H1 (cell line): ENCODE results near the gene CTIF. TPM values are rescaled to one million over a fixed set of nuclear protein-coding genes. Genes with fewer than 3 reads are reported as not detected.

Experiments used
- CHD2 ChIP-seq: IDR thresholded peaks from 2 replicates; pipeline ENCODE4 v1.6.1; 2012; ENCODE audit warnings: low read length, improper control_type of control experiment
- GABPA ChIP-seq: IDR thresholded peaks from 2 replicates; pipeline ENCODE4 v1.6.1; 2011; ENCODE audit warnings: mild to moderate bottlenecking, low read length, moderate library complexity, borderline replicate concordance; ENCODE audit not compliant: insufficient read depth
- MAFK ChIP-seq: IDR thresholded peaks from 2 replicates; pipeline ENCODE4 v1.6.1; 2012; ENCODE audit warnings: low read depth, mild to moderate bottlenecking, improper control_type of control experiment, low read length
- RAD21 ChIP-seq, 2 experiments: IDR thresholded peaks in 1 of 2; conservative IDR thresholded peaks in 1 of 2; 2 replicates each; pipeline ENCODE4 v1.6.1; 2011; ENCODE audit warnings: low read depth in 2 of 2, low read length in 2 of 2, improper control_type of control experiment in 1 of 2, inconsistent platforms in 1 of 2, mild to moderate bottlenecking in 1 of 2, moderate library complexity in 1 of 2
- RBBP5 ChIP-seq: IDR thresholded peaks from 2 replicates; pipeline ENCODE4 v1.7.1; 2012; ENCODE audit warnings: low read depth, mild to moderate bottlenecking, inconsistent platforms, low read length, moderate library complexity, borderline replicate concordance
- SRF ChIP-seq: IDR thresholded peaks from 2 replicates; pipeline ENCODE4 v1.6.1; 2011; ENCODE audit warnings: mild to moderate bottlenecking, low read depth, low read length, moderate library complexity
- TAF7 ChIP-seq: optimal IDR thresholded peaks from 2 replicates; pipeline ENCODE3; 2011; ENCODE audit warnings: low read depth, mild to moderate bottlenecking, inconsistent platforms, low read length, moderate library complexity, borderline replicate concordance
- polyA plus RNA-seq, 7 experiments: library from polyadenylated mRNA; depleted of rRNA in 3 of 7; stranded (reverse) in 5 of 7; unstranded in 2 of 7; fragments of >200 nt in 5 of 7; fragments of 200-250 nt in 2 of 7; gene quantifications; 1 replicate in 5 of 7; 2 replicates in 1 of 7; 4 replicates in 1 of 7; pipeline versions ENCODE4 v1.2.1 to v1.2.3, GENCODE V29; 2011 to 2013; ENCODE audit warnings: missing spikeins in 2 of 7, mixed read lengths in 2 of 7
- total RNA-seq: library from RNA; stranded (reverse); fragmentation: NEBNext Ultra II Directional; extraction: Animal tissue kit (Norgen Biotek cat#: 25700); gene quantifications from 2 replicates; pipeline ENCODE4 v1.2.1, GENCODE V29; 2021
- TF ChIP-seq, protein P1 (sequence below): fragments of 300-600 bp; sonication (generic); IDR thresholded peaks from 2 replicates; pipeline ENCODE4 v1.7.1; 2012; ENCODE audit warnings: low read length, moderate library complexity, mild to moderate bottlenecking, inconsistent platforms; ENCODE audit not compliant: insufficient replicate concordance
- TF ChIP-seq, protein P2 (sequence below): IDR thresholded peaks from 2 replicates; pipeline ENCODE4 v1.6.1; 2011; ENCODE audit warnings: low read depth, mild to moderate bottlenecking, low read length; ENCODE audit not compliant: insufficient read depth
- TF ChIP-seq, protein P3 (sequence below): IDR thresholded peaks from 2 replicates; pipeline ENCODE4 v1.6.1; 2012; ENCODE audit warnings: inconsistent platforms

The CTIF gene
- total and polyA plus RNA-seq, 2 of the 8 experiments (the other 6 are each of a cell fraction or from before 2014, with no cell fraction given), result 9.0 to 17.8 TPM

DNA sequence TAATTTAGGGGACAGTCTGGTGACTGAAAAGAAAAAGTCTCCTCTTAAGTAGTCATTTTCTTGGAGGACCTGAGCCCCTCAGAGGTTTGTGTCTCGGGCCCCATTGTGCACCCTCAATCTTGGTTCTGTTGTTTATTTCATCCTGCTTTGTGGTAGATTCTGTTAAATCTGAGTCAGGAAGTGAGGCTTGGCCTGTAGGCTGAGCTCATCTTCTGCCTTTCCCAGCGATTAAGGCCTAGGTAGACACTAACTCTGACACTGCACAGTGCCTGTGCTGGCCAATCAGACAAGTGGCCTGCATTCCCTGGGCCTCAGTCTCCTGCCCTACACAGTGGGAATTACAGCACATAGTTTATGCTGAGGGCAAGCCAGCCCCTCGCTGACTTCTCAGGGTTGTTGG, 80.2 kb downstream of the CTIF start (continued):
- TF ChIP-seq, protein P1, sequence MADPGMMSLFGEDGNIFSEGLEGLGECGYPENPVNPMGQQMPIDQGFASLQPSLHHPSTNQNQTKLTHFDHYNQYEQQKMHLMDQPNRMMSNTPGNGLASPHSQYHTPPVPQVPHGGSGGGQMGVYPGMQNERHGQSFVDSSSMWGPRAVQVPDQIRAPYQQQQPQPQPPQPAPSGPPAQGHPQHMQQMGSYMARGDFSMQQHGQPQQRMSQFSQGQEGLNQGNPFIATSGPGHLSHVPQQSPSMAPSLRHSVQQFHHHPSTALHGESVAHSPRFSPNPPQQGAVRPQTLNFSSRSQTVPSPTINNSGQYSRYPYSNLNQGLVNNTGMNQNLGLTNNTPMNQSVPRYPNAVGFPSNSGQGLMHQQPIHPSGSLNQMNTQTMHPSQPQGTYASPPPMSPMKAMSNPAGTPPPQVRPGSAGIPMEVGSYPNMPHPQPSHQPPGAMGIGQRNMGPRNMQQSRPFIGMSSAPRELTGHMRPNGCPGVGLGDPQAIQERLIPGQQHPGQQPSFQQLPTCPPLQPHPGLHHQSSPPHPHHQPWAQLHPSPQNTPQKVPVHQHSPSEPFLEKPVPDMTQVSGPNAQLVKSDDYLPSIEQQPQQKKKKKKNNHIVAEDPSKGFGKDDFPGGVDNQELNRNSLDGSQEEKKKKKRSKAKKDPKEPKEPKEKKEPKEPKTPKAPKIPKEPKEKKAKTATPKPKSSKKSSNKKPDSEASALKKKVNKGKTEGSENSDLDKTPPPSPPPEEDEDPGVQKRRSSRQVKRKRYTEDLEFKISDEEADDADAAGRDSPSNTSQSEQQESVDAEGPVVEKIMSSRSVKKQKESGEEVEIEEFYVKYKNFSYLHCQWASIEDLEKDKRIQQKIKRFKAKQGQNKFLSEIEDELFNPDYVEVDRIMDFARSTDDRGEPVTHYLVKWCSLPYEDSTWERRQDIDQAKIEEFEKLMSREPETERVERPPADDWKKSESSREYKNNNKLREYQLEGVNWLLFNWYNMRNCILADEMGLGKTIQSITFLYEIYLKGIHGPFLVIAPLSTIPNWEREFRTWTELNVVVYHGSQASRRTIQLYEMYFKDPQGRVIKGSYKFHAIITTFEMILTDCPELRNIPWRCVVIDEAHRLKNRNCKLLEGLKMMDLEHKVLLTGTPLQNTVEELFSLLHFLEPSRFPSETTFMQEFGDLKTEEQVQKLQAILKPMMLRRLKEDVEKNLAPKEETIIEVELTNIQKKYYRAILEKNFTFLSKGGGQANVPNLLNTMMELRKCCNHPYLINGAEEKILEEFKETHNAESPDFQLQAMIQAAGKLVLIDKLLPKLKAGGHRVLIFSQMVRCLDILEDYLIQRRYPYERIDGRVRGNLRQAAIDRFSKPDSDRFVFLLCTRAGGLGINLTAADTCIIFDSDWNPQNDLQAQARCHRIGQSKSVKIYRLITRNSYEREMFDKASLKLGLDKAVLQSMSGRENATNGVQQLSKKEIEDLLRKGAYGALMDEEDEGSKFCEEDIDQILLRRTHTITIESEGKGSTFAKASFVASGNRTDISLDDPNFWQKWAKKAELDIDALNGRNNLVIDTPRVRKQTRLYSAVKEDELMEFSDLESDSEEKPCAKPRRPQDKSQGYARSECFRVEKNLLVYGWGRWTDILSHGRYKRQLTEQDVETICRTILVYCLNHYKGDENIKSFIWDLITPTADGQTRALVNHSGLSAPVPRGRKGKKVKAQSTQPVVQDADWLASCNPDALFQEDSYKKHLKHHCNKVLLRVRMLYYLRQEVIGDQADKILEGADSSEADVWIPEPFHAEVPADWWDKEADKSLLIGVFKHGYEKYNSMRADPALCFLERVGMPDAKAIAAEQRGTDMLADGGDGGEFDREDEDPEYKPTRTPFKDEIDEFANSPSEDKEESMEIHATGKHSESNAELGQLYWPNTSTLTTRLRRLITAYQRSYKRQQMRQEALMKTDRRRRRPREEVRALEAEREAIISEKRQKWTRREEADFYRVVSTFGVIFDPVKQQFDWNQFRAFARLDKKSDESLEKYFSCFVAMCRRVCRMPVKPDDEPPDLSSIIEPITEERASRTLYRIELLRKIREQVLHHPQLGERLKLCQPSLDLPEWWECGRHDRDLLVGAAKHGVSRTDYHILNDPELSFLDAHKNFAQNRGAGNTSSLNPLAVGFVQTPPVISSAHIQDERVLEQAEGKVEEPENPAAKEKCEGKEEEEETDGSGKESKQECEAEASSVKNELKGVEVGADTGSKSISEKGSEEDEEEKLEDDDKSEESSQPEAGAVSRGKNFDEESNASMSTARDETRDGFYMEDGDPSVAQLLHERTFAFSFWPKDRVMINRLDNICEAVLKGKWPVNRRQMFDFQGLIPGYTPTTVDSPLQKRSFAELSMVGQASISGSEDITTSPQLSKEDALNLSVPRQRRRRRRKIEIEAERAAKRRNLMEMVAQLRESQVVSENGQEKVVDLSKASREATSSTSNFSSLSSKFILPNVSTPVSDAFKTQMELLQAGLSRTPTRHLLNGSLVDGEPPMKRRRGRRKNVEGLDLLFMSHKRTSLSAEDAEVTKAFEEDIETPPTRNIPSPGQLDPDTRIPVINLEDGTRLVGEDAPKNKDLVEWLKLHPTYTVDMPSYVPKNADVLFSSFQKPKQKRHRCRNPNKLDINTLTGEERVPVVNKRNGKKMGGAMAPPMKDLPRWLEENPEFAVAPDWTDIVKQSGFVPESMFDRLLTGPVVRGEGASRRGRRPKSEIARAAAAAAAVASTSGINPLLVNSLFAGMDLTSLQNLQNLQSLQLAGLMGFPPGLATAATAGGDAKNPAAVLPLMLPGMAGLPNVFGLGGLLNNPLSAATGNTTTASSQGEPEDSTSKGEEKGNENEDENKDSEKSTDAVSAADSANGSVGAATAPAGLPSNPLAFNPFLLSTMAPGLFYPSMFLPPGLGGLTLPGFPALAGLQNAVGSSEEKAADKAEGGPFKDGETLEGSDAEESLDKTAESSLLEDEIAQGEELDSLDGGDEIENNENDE, result no peak
- TF ChIP-seq SRF (no peak), RBBP5 (no peak), MAFK (no peak), RAD21 (IDR thresholded peaks at IDR 0.05 in 1 of 2, conservative IDR thresholded peaks at IDR 0.05 in 1 of 2; ENCODE audit: low read depth in 2 of 2, low read length in 2 of 2) (no peak), TAF7 (no peak), CHD2 (no peak), GABPA (no peak)
- TF ChIP-seq, protein P2, sequence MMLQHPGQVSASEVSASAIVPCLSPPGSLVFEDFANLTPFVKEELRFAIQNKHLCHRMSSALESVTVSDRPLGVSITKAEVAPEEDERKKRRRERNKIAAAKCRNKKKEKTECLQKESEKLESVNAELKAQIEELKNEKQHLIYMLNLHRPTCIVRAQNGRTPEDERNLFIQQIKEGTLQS, result no peak
- TF ChIP-seq, protein P3, sequence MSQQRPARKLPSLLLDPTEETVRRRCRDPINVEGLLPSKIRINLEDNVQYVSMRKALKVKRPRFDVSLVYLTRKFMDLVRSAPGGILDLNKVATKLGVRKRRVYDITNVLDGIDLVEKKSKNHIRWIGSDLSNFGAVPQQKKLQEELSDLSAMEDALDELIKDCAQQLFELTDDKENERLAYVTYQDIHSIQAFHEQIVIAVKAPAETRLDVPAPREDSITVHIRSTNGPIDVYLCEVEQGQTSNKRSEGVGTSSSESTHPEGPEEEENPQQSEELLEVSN, result no peak
- TF ChIP-seq, all 59 proteins: peak for 0
